Chondrocyte (in vitro differentiated cells): ENCODE results near the gene DOCK2. TPM values are rescaled to one million over a fixed set of nuclear protein-coding genes. Genes with fewer than 3 reads are reported as not detected.

Experiments used
- DNase-seq: peaks from one replicate; pipeline ENCODE4 v3.0.0; 2021; ENCODE audit warnings: mixed read lengths, low spot score
- H3K27ac Mint-ChIP-seq: one replicate; pipeline ENCODE4 v1.8.0; 2021; ENCODE audit warnings: mild to moderate bottlenecking, moderate library complexity, mixed read lengths; ENCODE audit not compliant: unreplicated experiment
- H3K27me3 Mint-ChIP-seq: 2 replicates; pipeline ENCODE4 v1.8.0; 2021; ENCODE audit warnings: low read depth, mixed read lengths
- H3K36me3 Mint-ChIP-seq: 2 replicates; pipeline ENCODE4 v1.8.0; 2021; ENCODE audit warnings: low read depth, mixed read lengths
- H3K4me1 Mint-ChIP-seq: 2 replicates; pipeline ENCODE4 v1.8.0; 2021; ENCODE audit warnings: low read depth, mild to moderate bottlenecking, mixed read lengths
- H3K4me3 Mint-ChIP-seq: one replicate; pipeline ENCODE4 v1.8.0; 2021; ENCODE audit warnings: mild to moderate bottlenecking, moderate library complexity, mixed read lengths; ENCODE audit not compliant: unreplicated experiment
- H3K9me3 Mint-ChIP-seq: 2 replicates; pipeline ENCODE4 v1.8.0; 2021; ENCODE audit warnings: low read depth, mixed read lengths
- CTCF ChIP-seq: fragments of 200-600 bp; sonication (generic); IDR thresholded peaks from 2 replicates; pipeline ENCODE4 v1.5.0; 2021; ENCODE audit warnings: antibody characterized with exemption, mild to moderate bottlenecking, moderate library complexity
- total RNA-seq: library from RNA; stranded (reverse); gene quantifications from 3 replicates; pipeline ENCODE4 v1.2.1, GENCODE V29; 2021

DOCK2 gene
- total RNA-seq, 1 donor from 2014 or later = 3.1 TPM

- no peaks in the 10 kb centered on the region for H3K4me1 Mint-ChIP-seq
- H3K27ac Mint-ChIP-seq = no peak overlapping the region
These were observed 401.2 kb downstream of the DOCK2 start for GRCh38 chr5:170038241-170038640.

GRCh38 chr5:170039830-170040229 lies 402.8 kb downstream of the DOCK2 start:
- no peaks in the 10 kb centered on the region for H3K4me1 Mint-ChIP-seq
- no peak overlapping the region for H3K27ac Mint-ChIP-seq
- peaks cover 1% of the 10 kb centered on the region for H3K27me3 Mint-ChIP-seq
- H3K36me3 Mint-ChIP-seq = no peaks in the 10 kb centered on the region
- no peak for TF ChIP-seq CTCF
- H3K9me3 Mint-ChIP-seq = peaks cover 5% of the 10 kb centered on the region
- no peak overlapping the region for H3K4me3 Mint-ChIP-seq
- DNase-seq = no peak

More at GRCh38 chr5:170038241-170038640, 401.2 kb downstream of the DOCK2 start:
- Mint-ChIP-seq H3K27me3 (no peaks in the 10 kb centered on the region), H3K36me3 (no peaks in the 10 kb centered on the region), H3K9me3 (peaks cover 5% of the 10 kb centered on the region), H3K4me3 (no peak overlapping the region)
- no peak for TF ChIP-seq CTCF
- DNase-seq = no peak

- TF ChIP-seq CTCF = no peak
- Mint-ChIP-seq H3K27ac (no peak overlapping the region), H3K36me3 (no peaks in the 10 kb centered on the region), H3K4me3 (no peak overlapping the region), H3K9me3 (no peaks in the 10 kb centered on the region), H3K27me3 (peaks cover 1% of the 10 kb centered on the region), H3K4me1 (no peaks in the 10 kb centered on the region)
- no peak for DNase-seq
These were observed 409.2 kb downstream of the DOCK2 start for GRCh38 chr5:170046241-170046640.

- TF ChIP-seq CTCF = no peak
- Mint-ChIP-seq H3K4me3 (no peak overlapping the region), H3K27me3 (peaks cover under 1% of the 10 kb centered on the region), H3K9me3 (no peaks in the 10 kb centered on the region), H3K27ac (no peak overlapping the region), H3K4me1 (no peaks in the 10 kb centered on the region), H3K36me3 (no peaks in the 10 kb centered on the region)
- no peak for DNase-seq
These were observed 412.6 kb downstream of the DOCK2 start for GRCh38 chr5:170049713-170050112.

GRCh38 chr5:170053896-170054295 lies 416.8 kb downstream of the DOCK2 start:
- H3K27me3 Mint-ChIP-seq = no peaks in the 10 kb centered on the region
- no peaks in the 10 kb centered on the region for H3K9me3 Mint-ChIP-seq
- H3K4me1 Mint-ChIP-seq = peaks cover 5% of the 10 kb centered on the region
- H3K36me3 Mint-ChIP-seq = no peaks in the 10 kb centered on the region
- no peak for TF ChIP-seq CTCF
- no peak for DNase-seq
- no peak overlapping the region for H3K4me3 Mint-ChIP-seq
- no peak overlapping the region for H3K27ac Mint-ChIP-seq
